H1 (cell line): ENCODE measurements around the gene PDGFD. TPM values are rescaled to one million over a fixed set of nuclear protein-coding genes. Genes with fewer than 3 reads are reported as not detected.

Source experiments
- CTCF ChIA-PET: fragments of 300-600 bp; sonication (Branson Sonifier 250); formaldehyde crosslinking; loops from one replicate; lab custom pipeline; 2021; ENCODE audit not compliant: partially characterized antibody; lab: Charles Lee
- POLR2A ChIA-PET: fragments of 300-600 bp; sonication (Branson Sonifier 250); formaldehyde crosslinking; loops from one replicate; lab custom pipeline; 2021; ENCODE audit warnings: inconsistent platforms; ENCODE audit not compliant: partially characterized antibody; lab: Charles Lee
- DNase-seq, 2 experiments: peaks; one replicate each; pipeline versions ENCODE4 v3.0.0 to v3.0.0-alpha.2; 2010 to 2022; ENCODE audit warnings: low spot score in 2 of 2, low read depth in 1 of 2, mixed read lengths in 1 of 2
- FAIRE-seq: peaks from 2 replicates; lab custom pipeline; 2011; peaks lifted over from hg19 to GRCh38; lab: Jason Lieb, UNC
- H2AFZ ChIP-seq: 2 replicates; pipeline ENCODE4 v1.8.1; 2012; ENCODE audit warnings: low read length, inconsistent platforms
- H2AK5ac ChIP-seq: 2 replicates; pipeline ENCODE4 v1.6.1; 2013; ENCODE audit warnings: low read depth, low read length
- H2BK120ac ChIP-seq: replicated peaks from 2 replicates; pipeline ENCODE3; 2013; ENCODE audit warnings: low read depth, low read length, inconsistent platforms
- H2BK12ac ChIP-seq: 2 replicates; pipeline ENCODE4 v1.6.1; 2013; ENCODE audit warnings: low read depth, low read length
- H2BK15ac ChIP-seq: 2 replicates; pipeline ENCODE4 v1.6.1; 2013; ENCODE audit warnings: low read length
- H2BK20ac ChIP-seq: 2 replicates; pipeline ENCODE4 v1.6.1; 2013; ENCODE audit warnings: low read length
- H2BK5ac ChIP-seq: 2 replicates; pipeline ENCODE4 v1.6.1; 2013; ENCODE audit warnings: low read depth, low read length
- H3K14ac ChIP-seq: 2 replicates; pipeline ENCODE4 v1.6.1; 2013; ENCODE audit warnings: inconsistent platforms; ENCODE audit not compliant: insufficient read length
- H3K18ac ChIP-seq: 2 replicates; pipeline ENCODE4 v1.6.1; 2013; ENCODE audit warnings: low read length; ENCODE audit errors: extremely low read depth
- H3K23ac ChIP-seq: 2 replicates; pipeline ENCODE4 v1.6.1; 2013; ENCODE audit warnings: inconsistent platforms; ENCODE audit not compliant: insufficient read length
- H3K23me2 ChIP-seq: 2 replicates; pipeline ENCODE4 v1.6.1; 2013; ENCODE audit warnings: low read depth, low read length
- H3K27ac ChIP-seq: 2 replicates; pipeline ENCODE4 v1.6.1; 2011; ENCODE audit warnings: low read depth, low read length, inconsistent platforms
- H3K27me3 ChIP-seq, 4 experiments: replicated peaks in 1 of 4; 1 replicate in 1 of 4; 2 replicates in 3 of 4; pipeline versions ENCODE4 v1.6.1 to v1.8.1; 2011 to 2013; ENCODE audit warnings: low read length in 3 of 4, mild to moderate bottlenecking in 3 of 4, inconsistent platforms in 2 of 4, mixed read lengths in 2 of 4, moderate library complexity in 1 of 4; ENCODE audit not compliant: control insufficient read depth in 3 of 4, insufficient read depth in 3 of 4; ENCODE audit errors: extremely low read depth in 1 of 4
- H3K36me3 ChIP-seq, 4 experiments: 2 replicates each; pipeline versions ENCODE4 v1.6.1 to v1.8.1; 2011 to 2013; ENCODE audit warnings: mild to moderate bottlenecking in 4 of 4, low read length in 3 of 4, moderate library complexity in 2 of 4, control low read depth in 1 of 4, inconsistent platforms in 1 of 4; ENCODE audit not compliant: insufficient read depth in 4 of 4, control insufficient read depth in 2 of 4
- H3K4ac ChIP-seq: replicated peaks from 2 replicates; pipeline ENCODE3; 2013; ENCODE audit warnings: low read length, low read depth, mixed read lengths, inconsistent platforms; ENCODE audit not compliant: insufficient read length
- H3K4me1 ChIP-seq, 4 experiments: replicated peaks in 1 of 4; 1 replicate in 1 of 4; 2 replicates in 3 of 4; pipeline versions ENCODE4 v1.6.1 to v1.8.1; 2011 to 2013; ENCODE audit warnings: low read length in 3 of 4, inconsistent platforms in 2 of 4, mixed read lengths in 1 of 4; ENCODE audit not compliant: insufficient read depth in 4 of 4, control insufficient read depth in 3 of 4
- H3K4me2 ChIP-seq, 2 experiments: 2 replicates each; pipeline versions ENCODE4 v1.6.1 to v1.8.1; 2011 to 2013; ENCODE audit warnings: low read depth in 2 of 2, low read length in 2 of 2, control low read depth in 1 of 2, inconsistent platforms in 1 of 2, mild to moderate bottlenecking in 1 of 2; ENCODE audit not compliant: insufficient read depth in 1 of 2
- H3K4me3 ChIP-seq, 4 experiments: fragments of 200-600, 300-600 bp in 1 of 4; sonication (generic), shearing (Covaris generic), sonication (Bioruptor Twin) in 1 of 4; 2 replicates each; pipeline versions ENCODE4 v1.5.1 to v1.8.1; 2011 to 2016; ENCODE audit warnings: low read length in 4 of 4, low read depth in 3 of 4, control low read depth in 2 of 4, inconsistent platforms in 2 of 4, mild to moderate bottlenecking in 2 of 4, mixed read lengths in 1 of 4, moderate library complexity in 1 of 4; ENCODE audit not compliant: insufficient read depth in 2 of 4; ENCODE audit errors: extremely low read depth in 1 of 4
- H3K56ac ChIP-seq: replicated peaks from 2 replicates; pipeline ENCODE3; 2013; ENCODE audit warnings: low read depth, mild to moderate bottlenecking, mixed read lengths, low read length, inconsistent platforms; ENCODE audit not compliant: insufficient read length
- H3K79me1 ChIP-seq: 2 replicates; pipeline ENCODE4 v1.6.1; 2013; ENCODE audit warnings: low read depth, low read length, control low read depth
- H3K79me2 ChIP-seq, 2 experiments: 2 replicates each; pipeline versions ENCODE4 v1.6.1 to v1.8.1; 2012 to 2013; ENCODE audit warnings: low read length in 2 of 2, mild to moderate bottlenecking in 2 of 2, inconsistent platforms in 1 of 2; ENCODE audit not compliant: insufficient read depth in 2 of 2, control insufficient read depth in 1 of 2
- H3K9ac ChIP-seq, 4 experiments: replicated peaks in 1 of 4; 1 replicate in 1 of 4; 2 replicates in 3 of 4; pipeline versions ENCODE4 v1.6.1 to v1.8.1; 2011 to 2013; ENCODE audit warnings: low read depth in 3 of 4, low read length in 3 of 4, control low read depth in 2 of 4, mild to moderate bottlenecking in 2 of 4, moderate library complexity in 2 of 4, inconsistent platforms in 1 of 4; ENCODE audit errors: extremely low read depth in 1 of 4
- H3K9me3 ChIP-seq, 2 experiments: 2 replicates each; pipeline versions ENCODE4 v1.6.1 to v1.8.1; 2012 to 2013; ENCODE audit warnings: mild to moderate bottlenecking in 2 of 2, moderate library complexity in 2 of 2, control low read depth in 1 of 2, inconsistent platforms in 1 of 2, low read depth in 1 of 2, low read length in 1 of 2, mixed read lengths in 1 of 2; ENCODE audit not compliant: insufficient read depth in 2 of 2
- H4K20me1 ChIP-seq, 2 experiments: replicated peaks in 1 of 2; 2 replicates each; pipeline versions ENCODE3 to v1.8.1; 2011 to 2013; ENCODE audit warnings: inconsistent platforms in 2 of 2, low read length in 2 of 2, mild to moderate bottlenecking in 1 of 2; ENCODE audit not compliant: insufficient read depth in 2 of 2, control insufficient read depth in 1 of 2
- H4K5ac ChIP-seq: 2 replicates; pipeline ENCODE4 v1.6.1; 2013; ENCODE audit warnings: low read length, low read depth, mixed read lengths, inconsistent platforms; ENCODE audit not compliant: insufficient read length
- H4K8ac ChIP-seq: 2 replicates; pipeline ENCODE4 v1.8.0; 2013; ENCODE audit warnings: mild to moderate bottlenecking, moderate library complexity, low read length, inconsistent platforms; ENCODE audit not compliant: insufficient read depth; ENCODE audit errors: extremely low read depth
- H4K91ac ChIP-seq: replicated peaks from 2 replicates; pipeline ENCODE3; 2013; ENCODE audit warnings: low read length, mixed read lengths, inconsistent platforms; ENCODE audit not compliant: insufficient read length
- BCL11A ChIP-seq, 2 experiments: IDR thresholded peaks; one replicate each; pipeline ENCODE4 v1.6.1; 2011; ENCODE audit warnings: low read depth in 2 of 2, low read length in 2 of 2, mild to moderate bottlenecking in 2 of 2
- EGR1 ChIP-seq: IDR thresholded peaks from 2 replicates; pipeline ENCODE4 v1.6.1; 2011; ENCODE audit warnings: low read depth, low read length, borderline replicate concordance
- FOSL1 ChIP-seq: IDR thresholded peaks from 2 replicates; pipeline ENCODE4 v1.6.1; 2011; ENCODE audit warnings: mild to moderate bottlenecking, low read depth, low read length, moderate library complexity; ENCODE audit not compliant: insufficient read depth
- GTF2F1 ChIP-seq: IDR thresholded peaks from 2 replicates; pipeline ENCODE4 v1.6.1; 2012; ENCODE audit warnings: low read depth, low read length, improper control_type of control experiment, borderline replicate concordance
- HDAC2 ChIP-seq, 2 experiments: fragments of 300-600 bp in 1 of 2; sonication (generic) in 1 of 2; IDR thresholded peaks; 2 replicates each; pipeline ENCODE4 v1.6.1; 2011 to 2012; ENCODE audit warnings: low read depth in 2 of 2, low read length in 2 of 2, mild to moderate bottlenecking in 2 of 2, moderate library complexity in 2 of 2, borderline replicate concordance in 1 of 2, inconsistent platforms in 1 of 2
- JUND ChIP-seq: IDR thresholded peaks from 2 replicates; pipeline ENCODE4 v1.6.1; 2011; ENCODE audit warnings: mild to moderate bottlenecking, improper control_type of control experiment, low read length
- KDM5A ChIP-seq: fragments of 200-600 bp; IDR thresholded peaks from 2 replicates; pipeline ENCODE4 v1.7.1; 2012; ENCODE audit warnings: mild to moderate bottlenecking, low read length, inconsistent platforms, mixed read lengths
- NANOG ChIP-seq: IDR thresholded peaks from 2 replicates; pipeline ENCODE4 v1.6.1; 2011; ENCODE audit warnings: low read length, low read depth, mild to moderate bottlenecking, inconsistent platforms; ENCODE audit not compliant: insufficient read depth, poor library complexity, severe bottlenecking
- RBBP5 ChIP-seq: IDR thresholded peaks from 2 replicates; pipeline ENCODE4 v1.7.1; 2012; ENCODE audit warnings: low read depth, mild to moderate bottlenecking, inconsistent platforms, low read length, moderate library complexity, borderline replicate concordance
- SIN3A ChIP-seq, 2 experiments: IDR thresholded peaks in 1 of 2; conservative IDR thresholded peaks in 1 of 2; 2 replicates each; pipeline ENCODE4 v1.6.1; 2011 to 2012; ENCODE audit warnings: low read length in 2 of 2, improper control_type of control experiment in 1 of 2, low read depth in 1 of 2, mild to moderate bottlenecking in 1 of 2
- SIRT6 ChIP-seq: IDR thresholded peaks from one replicate; pipeline ENCODE4 v1.7.1; 2012; ENCODE audit warnings: low read length, inconsistent platforms
- TCF12 ChIP-seq: IDR thresholded peaks from 2 replicates; pipeline ENCODE4 v1.6.1; 2011; ENCODE audit warnings: low read depth, mild to moderate bottlenecking, low read length
- ZNF274 ChIP-seq: IDR thresholded peaks from 2 replicates; pipeline ENCODE4 v1.7.0; 2012; ENCODE audit warnings: low read length, borderline replicate concordance; ENCODE audit errors: extremely low read depth
- WGBS, 2 experiments: shearing (Covaris generic) in 1 of 2; methylation state at CpG; one replicate each; pipeline versions ENCODE4 v1.1.6 to v1.1.7; 2013 to 2015; ENCODE audit warnings: low lambda C conversion rate in 2 of 2, mixed read lengths in 2 of 2, inconsistent platforms in 1 of 2, low coverage in 1 of 2, missing lambda C conversion rate in 1 of 2; ENCODE audit not compliant: insufficient replicate concordance in 2 of 2, insufficient coverage in 1 of 2, insufficient read length in 1 of 2; ENCODE audit errors: extremely low coverage in 1 of 2, missing lambda C conversion rate in 1 of 2; 5-methylcytosine and 5-hydroxymethylcytosine counted together
- polyA plus RNA-seq, 7 experiments: library from polyadenylated mRNA; depleted of rRNA in 3 of 7; stranded (reverse) in 5 of 7; unstranded in 2 of 7; fragments of >200 nt in 5 of 7; fragments of 200-250 nt in 2 of 7; gene quantifications; 1 replicate in 5 of 7; 2 replicates in 1 of 7; 4 replicates in 1 of 7; pipeline versions ENCODE4 v1.2.1 to v1.2.3, GENCODE V29; 2011 to 2013; ENCODE audit warnings: missing spikeins in 2 of 7, mixed read lengths in 2 of 7
- total RNA-seq: library from RNA; stranded (reverse); fragmentation: NEBNext Ultra II Directional; extraction: Animal tissue kit (Norgen Biotek cat#: 25700); gene quantifications from 2 replicates; pipeline ENCODE4 v1.2.1, GENCODE V29; 2021

Gene PDGFD
- total and polyA plus RNA-seq, 2 of the 8 experiments (the other 6 are each of a cell fraction or from before 2014, with no cell fraction given), result 1.1 to 3.9 TPM

DNA sequence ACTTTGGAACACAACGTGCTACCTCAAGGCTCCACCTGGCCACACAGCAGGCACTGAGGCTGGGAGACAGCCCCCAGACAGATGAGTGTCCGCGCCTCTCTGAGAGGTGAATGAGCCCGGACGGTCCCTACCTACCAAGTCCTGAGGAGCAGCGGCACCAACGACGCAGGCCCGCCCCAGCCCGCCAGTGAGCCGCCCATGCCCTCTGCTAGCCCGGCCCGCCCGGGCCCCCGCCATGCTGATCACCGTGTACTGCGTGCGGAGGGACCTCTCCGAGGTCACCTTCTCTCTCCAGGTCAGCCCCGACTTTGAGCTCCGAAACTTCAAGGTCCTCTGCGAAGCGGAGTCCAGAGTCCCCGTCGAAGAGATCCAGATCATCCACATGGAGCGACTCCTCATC, 127.4 kb downstream of the PDGFD start, which contains the start of gene DDI1:
Gene DDI1 (plus strand): TSS at position 53 of the 400 bp plus-strand sequence. CDS start 183 bp downstream, at position 236.
- Histone ChIP-seq H3K27me3 (no peaks in the 10 kb centered on the region), H4K91ac (no peak within 1 kb of the TSS), H3K9ac (no peak within 1 kb of the TSS), H2BK120ac (no peak within 1 kb of the TSS), H3K9me3 (peaks cover 0 to 2% of the 10 kb centered on the region in 2 experiments; a peak in 1 of 4 replicates), H2AFZ (no peak within 1 kb of the TSS), H2BK20ac (no peak within 1 kb of the TSS), H3K4me2 (no peak within 1 kb of the TSS), H3K23ac (no peak within 1 kb of the TSS), H3K4me1 (no peaks in the 10 kb centered on the region), H2BK5ac (no peak within 1 kb of the TSS; the same call in 1 of the 2 replicates), H4K5ac (no peak within 1 kb of the TSS), H3K4ac (no peak within 1 kb of the TSS), H4K20me1 (no peaks in the 10 kb centered on the region), H3K79me1 (no peaks in the 10 kb centered on the region), H2BK12ac (no peak within 1 kb of the TSS), H3K23me2 (no peaks in the 10 kb centered on the region), H4K8ac (0 out of 2 replicates have a peak within 1 kb of the TSS, but pooled peaks have one; percentile 57), H2BK15ac (no peak within 1 kb of the TSS), H3K27ac (no peak within 1 kb of the TSS), H3K14ac (no peak within 1 kb of the TSS), H3K79me2 (no peaks in the 10 kb centered on the region), H3K18ac (no peak within 1 kb of the TSS), H3K4me3 (no peak within 1 kb of the TSS), H3K36me3 (no peaks in the 10 kb centered on the region), H2AK5ac (no peak within 1 kb of the TSS), H3K56ac (no peak within 1 kb of the TSS)
- WGBS, 2 experiments, result 95% methylated on average over 14 of the region's 26 CpGs; no CpG with 5 or more reads in 1 of the 2 experiments
- CTCF ChIA-PET, result no interaction called here
- TF ChIP-seq ZNF274 (no peak), JUND (no peak), RBBP5 (no peak), TCF12 (no peak), KDM5A (no peak), EGR1 (no peak), SIRT6 (no peak), SIN3A (conservative IDR thresholded peaks at IDR 0.05 in 1 of 2, IDR thresholded peaks at IDR 0.05 in 1 of 2; ENCODE audit: low read depth in 1 of 2, low read length in 2 of 2) (no peak), GTF2F1 (no peak), NANOG (no peak), FOSL1 (no peak), HDAC2 (IDR thresholded peaks at IDR 0.05; ENCODE audit: borderline replicate concordance in 1 of 2, low read depth in 2 of 2, low read length in 2 of 2) (no peak), BCL11A (IDR thresholded peaks at IDR 0.05; ENCODE audit: low read depth in 2 of 2, low read length in 2 of 2) (no peak)
- no peak for FAIRE-seq
- POLR2A ChIA-PET, result no interaction called here
- DNase-seq, result no peak
